NCI-H345 treated with DMSO at 0.1 percent for 48 hours (cell line): ENCODE data around the gene HDHD3.

Experiments used
- DNase-seq: peaks from one replicate; lab custom pipeline; 2025; ENCODE audit not compliant: unreplicated experiment; lab: John Stamatoyannopoulos, UW

HDHD3 gene

DNA sequence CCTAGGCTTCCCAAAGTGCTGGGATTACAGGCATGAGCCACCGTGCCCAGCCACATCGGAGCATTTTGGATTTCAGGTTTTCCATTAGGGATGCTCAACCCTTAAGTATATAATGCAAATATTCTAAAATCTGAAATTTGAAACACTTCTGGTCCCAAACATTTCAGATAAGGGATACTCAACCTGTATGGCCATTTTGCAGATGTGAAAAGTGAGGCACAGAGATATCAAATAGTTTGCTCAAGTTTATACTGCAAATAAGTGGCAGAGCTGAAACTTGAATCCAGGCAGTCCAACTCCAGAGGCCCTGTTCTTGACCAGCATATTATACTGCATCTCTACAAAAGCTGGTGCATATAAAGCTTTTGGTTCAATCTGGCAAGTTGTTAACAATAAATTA is 39.1 kb downstream of the HDHD3 start:
- no peak for DNase-seq

GRCh38 chr9:113331780-113332179 is 45.0 kb downstream of the HDHD3 start:
- DNase-seq = no peak

DNA sequence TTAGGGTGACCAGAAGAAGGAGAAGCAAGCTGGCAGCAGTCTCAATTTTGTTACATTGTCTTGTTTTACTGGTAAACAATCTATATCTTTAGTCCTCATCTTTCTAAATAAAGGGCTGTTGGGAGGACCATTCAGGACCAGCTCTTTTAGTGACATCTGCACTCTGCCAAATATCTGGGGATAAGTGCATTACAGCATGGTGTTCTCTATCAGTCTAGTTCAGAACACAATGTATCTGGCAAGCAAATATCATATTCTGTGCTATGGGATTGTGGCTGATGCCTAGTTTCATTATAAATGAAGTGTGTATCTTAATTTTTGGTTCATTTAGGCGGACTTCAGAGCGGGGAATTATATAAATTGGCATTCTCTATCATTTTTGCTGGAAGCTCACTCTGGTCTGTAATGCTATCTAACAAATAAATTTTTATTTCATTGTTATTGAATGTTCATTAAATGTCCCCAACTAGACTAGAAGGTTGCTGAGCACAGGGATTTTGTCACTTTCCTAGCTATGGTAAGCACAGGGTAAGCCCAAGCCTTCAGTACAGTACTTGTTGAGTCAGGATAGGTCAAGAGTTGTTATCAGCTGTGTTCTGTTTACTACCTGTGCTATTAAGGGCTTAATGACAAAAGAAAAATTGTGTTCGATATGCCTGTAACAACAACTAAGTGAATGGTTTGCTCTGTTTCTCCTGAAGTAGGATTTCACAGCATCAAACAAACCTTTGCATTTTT is 48.6 kb downstream of the HDHD3 start:
- DNase-seq = no peak

GRCh38 chr9:113326230-113326629 is 50.6 kb downstream of the HDHD3 start:
- no peak for DNase-seq
